Upper lobe of right lung (tissue), 1 donor: ENCODE measurements around the gene SLC22A13. TPM values are rescaled to one million over a fixed set of nuclear protein-coding genes. Genes with fewer than 3 reads are reported as not detected.
"Not testable (repeated sequence)": the region's sequence is repeated elsewhere in the genome, so short reads cannot be mapped to it uniquely, and the experiment has no call there.

Experiments
- ATAC-seq: fragments of 200-7000 bp; cut with Tn5 transposase; one replicate; pipeline ENCODE4 v1.9.1; 2020; ENCODE audit warnings: mild to moderate bottlenecking, moderate library complexity
- DNase-seq: peaks from one replicate; pipeline ENCODE4 v3.0.0-alpha.2; 2020
- H3K27ac ChIP-seq: fragments of 200-600 bp; one replicate; pipeline ENCODE4 v1.8.0; 2022
- H3K27me3 ChIP-seq: fragments of 200-600 bp; one replicate; pipeline ENCODE4 v1.8.0; 2022; ENCODE audit warnings: mild to moderate bottlenecking
- H3K36me3 ChIP-seq: fragments of 200-600 bp; one replicate; pipeline ENCODE4 v1.8.0; 2022
- H3K4me1 ChIP-seq: fragments of 200-600 bp; one replicate; pipeline ENCODE4 v1.8.0; 2022
- H3K4me3 ChIP-seq: fragments of 200-600 bp; one replicate; pipeline ENCODE4 v1.8.0; 2022; ENCODE audit warnings: mild to moderate bottlenecking
- H3K9me3 ChIP-seq: fragments of 200-600 bp; one replicate; pipeline ENCODE4 v1.8.0; 2022
- CTCF ChIP-seq: fragments of 200-600 bp; IDR thresholded peaks from one replicate; pipeline ENCODE4 v1.8.0; 2022; ENCODE audit warnings: antibody characterized with exemption
- intact Hi-C: fragments of 100-400 bp; cut with DNase I; formaldehyde crosslinking; loops from one replicate; pipeline ENCODE4 v1.11.0; 2022
- total RNA-seq: library from RNA; stranded (reverse); fragmentation: NEBNext Ultra II Directional; extraction: Animal tissue kit (Norgen Biotek cat#: 25700); gene quantifications from one replicate; pipeline ENCODE4 v1.2.1, GENCODE V29; 2021
- donor health status: DM: no; HTN: yes; CAD: no; lungs with severe emphysema.

SLC22A13 gene
- total RNA-seq, 1 donor from 2014 or later = 0.41 TPM

DNA sequence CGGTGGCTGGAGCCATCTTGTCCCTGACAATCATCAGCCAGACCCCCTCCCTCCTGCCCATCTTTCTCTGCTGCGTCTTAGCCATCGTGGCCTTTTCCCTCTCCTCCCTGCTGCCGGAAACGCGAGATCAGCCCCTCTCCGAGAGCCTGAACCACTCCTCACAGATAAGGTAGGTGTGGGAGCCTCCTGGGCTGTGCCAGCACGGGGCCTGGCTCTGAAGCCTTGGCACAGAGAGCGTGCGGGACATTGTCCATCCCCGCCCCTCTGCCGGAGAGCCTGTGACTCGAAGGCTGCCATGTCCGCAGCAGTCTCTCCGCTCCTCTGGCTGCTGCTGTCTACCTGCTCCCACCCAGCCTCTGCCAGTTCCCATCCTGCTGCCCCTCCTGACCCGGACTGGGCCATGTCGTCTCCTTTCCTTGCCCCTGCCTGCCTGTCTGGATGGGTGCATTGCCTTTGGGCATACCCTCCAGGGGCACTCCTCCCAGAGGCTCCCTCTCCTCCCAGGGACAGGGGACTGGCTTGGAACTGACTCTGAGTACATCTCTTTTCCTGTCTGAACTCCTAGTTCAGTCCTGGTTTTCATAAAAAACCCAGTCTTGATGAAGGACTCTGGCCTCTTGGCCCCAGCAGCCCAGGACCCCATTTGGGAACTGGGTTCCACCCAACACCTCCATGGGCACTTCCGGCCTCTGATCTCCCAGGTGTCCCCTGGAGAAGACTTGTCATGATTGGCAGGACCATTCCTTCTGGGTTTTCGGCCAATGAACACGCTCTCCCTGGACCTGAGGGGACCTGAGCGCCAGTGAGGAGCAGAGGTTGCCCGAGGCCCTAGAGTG is 51.0 kb downstream of the SLC22A13 start:
- ATAC-seq (no peak), DNase-seq (no peak)
- no peaks in the 10 kb centered on the region for H3K27me3 ChIP-seq
- TF ChIP-seq CTCF = no peak
- H3K4me1 ChIP-seq = no peaks in the 10 kb centered on the region
- H3K27ac ChIP-seq = no peak overlapping the region
- H3K9me3 ChIP-seq = no peaks in the 10 kb centered on the region
- intact Hi-C loops = no loop called here
- no peak overlapping the region for H3K4me3 ChIP-seq
- no peaks in the 10 kb centered on the region for H3K36me3 ChIP-seq

- intact Hi-C loops = no loop called here
- H3K27ac ChIP-seq = no peak overlapping the region
- no peaks in the 10 kb centered on the region for H3K4me1 ChIP-seq
- DNase-seq = no peak
- H3K4me3 ChIP-seq = no peak overlapping the region
- TF ChIP-seq CTCF = no peak
- no peak for ATAC-seq
- H3K36me3 ChIP-seq = no peaks in the 10 kb centered on the region
- no peaks in the 10 kb centered on the region for H3K27me3 ChIP-seq
- no peaks in the 10 kb centered on the region for H3K9me3 ChIP-seq
These were observed 51.7 kb downstream of the SLC22A13 start for GRCh38 chr3:38317192-38317759.

- no peak for ATAC-seq
- no peaks in the 10 kb centered on the region for H3K27me3 ChIP-seq
- no peak overlapping the region for H3K4me3 ChIP-seq
- no peaks in the 10 kb centered on the region for H3K4me1 ChIP-seq
- H3K9me3 ChIP-seq = no peaks in the 10 kb centered on the region
- H3K36me3 ChIP-seq = no peaks in the 10 kb centered on the region
- no peak overlapping the region for H3K27ac ChIP-seq
- TF ChIP-seq CTCF = no peak
- intact Hi-C loops = no loop called here
- no peak for DNase-seq
These were observed 53.4 kb downstream of the SLC22A13 start for GRCh38 chr3:38318766-38319671.

- H3K27me3 ChIP-seq, intact Hi-C loops, H3K27ac ChIP-seq, H3K9me3 ChIP-seq, H3K36me3 ChIP-seq, H3K4me3 ChIP-seq, DNase-seq, H3K4me1 ChIP-seq, ATAC-seq: not testable (repeated sequence)
These were observed 55.0 kb downstream of the SLC22A13 start for GRCh38 chr3:38320638-38321037.

DNA sequence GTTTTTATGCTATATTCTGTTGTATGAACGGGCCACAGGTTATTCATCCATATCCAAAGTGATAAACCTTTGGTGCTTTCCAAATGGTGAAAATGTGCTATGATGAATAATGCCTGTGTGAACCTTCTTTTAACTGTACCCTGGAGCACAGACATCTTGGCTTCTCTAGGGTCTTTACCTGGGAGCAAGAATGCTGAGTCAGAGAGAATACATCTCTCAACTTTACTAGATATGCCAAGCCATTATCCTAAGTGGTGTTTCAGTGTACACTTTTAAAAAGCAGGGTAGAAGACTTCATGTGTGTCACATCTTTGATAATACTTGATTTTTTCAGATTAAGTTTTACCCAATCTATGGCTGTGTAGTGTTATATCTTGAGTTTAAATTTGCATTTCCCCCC is 57.4 kb downstream of the SLC22A13 start:
- no peak overlapping the region for H3K27ac ChIP-seq
- no peak for TF ChIP-seq CTCF
- DNase-seq = no peak
- no peak overlapping the region for H3K4me3 ChIP-seq
- no peaks in the 10 kb centered on the region for H3K27me3 ChIP-seq
- H3K36me3 ChIP-seq = no peaks in the 10 kb centered on the region
- no peaks in the 10 kb centered on the region for H3K9me3 ChIP-seq
- no peaks in the 10 kb centered on the region for H3K4me1 ChIP-seq
- no peak for ATAC-seq
- intact Hi-C loops = no loop called here

- H3K27ac ChIP-seq = no peak overlapping the region
- no peaks in the 10 kb centered on the region for H3K36me3 ChIP-seq
- intact Hi-C loops = no loop called here
- H3K27me3 ChIP-seq = no peaks in the 10 kb centered on the region
- H3K9me3 ChIP-seq = no peaks in the 10 kb centered on the region
- DNase-seq (no peak), ATAC-seq (no peak)
- no peak for TF ChIP-seq CTCF
- H3K4me1 ChIP-seq = no peaks in the 10 kb centered on the region
- H3K4me3 ChIP-seq = no peak overlapping the region
These were observed 59.6 kb downstream of the SLC22A13 start for GRCh38 chr3:38325256-38325655.
